TTC549 (cell line): Measurements from ENCODE around the gene UBE2Z.

Experiments used
- FAIRE-seq: peaks from 2 replicates; lab custom pipeline; 2012; peaks lifted over from hg19 to GRCh38; lab: Jason Lieb, UNC

Gene UBE2Z

GRCh38 chr17:48960834-48961515 lies 52.8 kb downstream of the UBE2Z start:
- FAIRE-seq: no peak

- FAIRE-seq: no peak
Measured at GRCh38 chr17:48961516-48962233, 53.5 kb downstream of the UBE2Z start.

GRCh38 chr17:48970224-48970623 lies 62.0 kb downstream of the UBE2Z start:
- no peak for FAIRE-seq

GRCh38 chr17:48970865-48971687 lies 62.9 kb downstream of the UBE2Z start:
- FAIRE-seq: no peak

- FAIRE-seq: no peak
Measured at GRCh38 chr17:48972749-48973097, 64.5 kb downstream of the UBE2Z start.

- FAIRE-seq: no peak
Measured at GRCh38 chr17:48973806-48974205, 65.6 kb downstream of the UBE2Z start.
